ENCODE results near the gene SPRYD3. TPM values are rescaled to one million over a fixed set of nuclear protein-coding genes. Genes with fewer than 3 reads are reported as not detected.

The SPRYD3 gene
- polyA plus RNA-seq, 3 donors, result 17.8 to 26.9 (median 21.8) TPM

DNA sequence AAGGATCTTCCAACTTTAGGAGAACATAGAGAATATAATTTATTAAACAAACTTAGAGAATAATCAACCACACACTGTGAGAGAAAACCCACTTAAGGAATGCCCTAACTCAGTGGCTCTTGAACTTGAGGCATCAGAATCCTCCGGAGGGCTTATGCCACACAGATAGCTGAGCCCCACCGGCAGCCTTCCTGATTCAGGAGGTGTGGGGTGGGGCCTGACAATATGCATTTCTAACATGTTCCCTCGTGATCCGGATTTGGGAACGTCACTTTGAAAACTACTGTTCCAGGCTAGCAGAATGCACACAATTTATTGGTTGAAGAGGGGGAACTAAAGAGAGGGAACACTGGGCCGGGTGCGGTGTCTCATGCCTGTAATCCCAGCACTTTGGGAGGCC lies 22.1 kb upstream of the SPRYD3 start:
- Histone ChIP-seq H3K36me3 (replicated peaks in 1 of 2; ENCODE audit: control insufficient read depth in 1 of 2, insufficient read depth in 2 of 2, low read length in 2 of 2) (no peaks in the 10 kb centered on the region), H3K9ac (ENCODE audit: insufficient read depth, low read length, poor library complexity, severe bottlenecking) (no peak overlapping the region), H3K27ac (ENCODE audit: low read depth in 1 of 2, low read length in 2 of 2) (no peak overlapping the region), H3K4me2 (replicated peaks; ENCODE audit: extremely low read depth, low read length, poor library complexity, severe bottlenecking) (no peak overlapping the region), H3K27me3 (ENCODE audit: control insufficient read depth in 2 of 2, insufficient read depth in 2 of 2, low read length in 2 of 2) (peaks cover 15 to 24% of the 10 kb centered on the region in 2 donors), H3K4me1 (ENCODE audit: control insufficient read depth in 1 of 2, insufficient read depth in 2 of 2, low read length in 2 of 2) (peaks cover 56 to 57% of the 10 kb centered on the region in 2 donors), H3K9me3 (replicated peaks in 1 of 2; ENCODE audit: control insufficient read depth in 1 of 2, insufficient read depth in 1 of 2, low read length in 2 of 2) (no peaks in the 10 kb centered on the region), H2AFZ (ENCODE audit: insufficient read depth, low read depth, low read length, poor library complexity, severe bottlenecking) (no peak overlapping the region), H3K79me2 (ENCODE audit: insufficient read depth, low read length) (no peaks in the 10 kb centered on the region), H4K20me1 (ENCODE audit: insufficient read depth, low read length) (no peaks in the 10 kb centered on the region), H3K4me3 (replicated peaks in 1 of 3; ENCODE audit: low read depth in 2 of 3, low read length in 3 of 3) (no peak overlapping the region)
- Mint-ChIP-seq H3K27ac (no peak overlapping the region), H3K27me3 (ENCODE audit: low read depth in 3 of 3) (peaks cover 24 to 34% (median 31%) of the 10 kb centered on the region in 3 donors), H3K4me3 (no peak overlapping the region), H3K36me3 (peaks cover 0 to 13% of the 10 kb centered on the region in 2 donors), H3K4me1 (peaks cover 52% of the 10 kb centered on the region), H3K9me3 (peaks cover 0 to 2% (median 0%) of the 10 kb centered on the region in 7 donors)
- 91% methylated on average over 7 of the region's 7 CpGs for WGBS (ENCODE audit: insufficient coverage)
- TF ChIP-seq, protein P1, sequence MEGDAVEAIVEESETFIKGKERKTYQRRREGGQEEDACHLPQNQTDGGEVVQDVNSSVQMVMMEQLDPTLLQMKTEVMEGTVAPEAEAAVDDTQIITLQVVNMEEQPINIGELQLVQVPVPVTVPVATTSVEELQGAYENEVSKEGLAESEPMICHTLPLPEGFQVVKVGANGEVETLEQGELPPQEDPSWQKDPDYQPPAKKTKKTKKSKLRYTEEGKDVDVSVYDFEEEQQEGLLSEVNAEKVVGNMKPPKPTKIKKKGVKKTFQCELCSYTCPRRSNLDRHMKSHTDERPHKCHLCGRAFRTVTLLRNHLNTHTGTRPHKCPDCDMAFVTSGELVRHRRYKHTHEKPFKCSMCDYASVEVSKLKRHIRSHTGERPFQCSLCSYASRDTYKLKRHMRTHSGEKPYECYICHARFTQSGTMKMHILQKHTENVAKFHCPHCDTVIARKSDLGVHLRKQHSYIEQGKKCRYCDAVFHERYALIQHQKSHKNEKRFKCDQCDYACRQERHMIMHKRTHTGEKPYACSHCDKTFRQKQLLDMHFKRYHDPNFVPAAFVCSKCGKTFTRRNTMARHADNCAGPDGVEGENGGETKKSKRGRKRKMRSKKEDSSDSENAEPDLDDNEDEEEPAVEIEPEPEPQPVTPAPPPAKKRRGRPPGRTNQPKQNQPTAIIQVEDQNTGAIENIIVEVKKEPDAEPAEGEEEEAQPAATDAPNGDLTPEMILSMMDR (IDR thresholded peaks at IDR 0.05), result no peak
- DNase-seq, result no peak
- intact Hi-C loops (cut with micrococcal nuclease), result loop anchor here in 1 of 2 donors (5.0 kb wide), 1 partner anchor 34 kb away; no protein-coding TSS in a partner anchor

DNA sequence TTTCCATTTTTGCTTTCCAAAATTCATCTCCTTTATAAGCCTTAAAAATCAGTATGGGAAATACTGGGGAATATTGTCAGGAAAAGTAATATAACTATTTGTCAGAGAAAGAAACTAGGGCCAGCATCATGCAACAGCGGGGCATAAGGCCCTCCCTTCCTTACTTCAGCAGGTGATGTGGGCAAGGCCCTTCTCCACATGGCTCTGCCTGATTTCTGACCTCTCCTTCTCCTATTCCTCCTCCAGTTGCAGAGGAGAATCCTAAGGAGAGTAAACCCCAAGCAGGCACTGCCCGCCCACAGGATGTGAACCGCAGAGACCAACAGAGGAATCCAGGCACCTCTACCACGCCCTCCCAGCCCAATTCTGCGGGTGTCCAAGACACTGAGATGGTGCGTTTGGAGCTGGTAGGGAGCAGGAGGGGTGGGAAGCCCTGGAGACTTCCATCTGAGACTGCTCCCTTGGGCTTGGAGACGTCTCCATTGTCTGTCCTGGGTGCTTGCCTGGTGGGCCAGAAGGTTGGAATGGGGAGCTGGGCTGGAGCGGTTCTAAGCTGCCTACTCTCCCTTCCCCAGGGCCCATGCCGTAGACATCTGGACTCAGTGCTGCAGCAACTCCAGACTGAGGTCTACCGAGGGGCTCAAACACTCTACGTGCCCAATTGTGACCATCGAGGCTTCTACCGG lies 21.4 kb upstream of the SPRYD3 start:
- Histone ChIP-seq H3K4me2 (replicated peaks; ENCODE audit: extremely low read depth, low read length, poor library complexity, severe bottlenecking) (no peak overlapping the region), H3K27me3 (ENCODE audit: control insufficient read depth in 2 of 2, insufficient read depth in 2 of 2, low read length in 2 of 2) (peaks cover 15 to 24% of the 10 kb centered on the region in 2 donors), H4K20me1 (ENCODE audit: insufficient read depth, low read length) (no peaks in the 10 kb centered on the region), H3K27ac (ENCODE audit: low read depth in 1 of 2, low read length in 2 of 2) (no peak overlapping the region), H3K79me2 (ENCODE audit: insufficient read depth, low read length) (no peaks in the 10 kb centered on the region), H3K4me1 (ENCODE audit: control insufficient read depth in 1 of 2, insufficient read depth in 2 of 2, low read length in 2 of 2) (peaks cover 61 to 63% of the 10 kb centered on the region in 2 donors), H3K9me3 (replicated peaks in 1 of 2; ENCODE audit: control insufficient read depth in 1 of 2, insufficient read depth in 1 of 2, low read length in 2 of 2) (no peaks in the 10 kb centered on the region), H2AFZ (ENCODE audit: insufficient read depth, low read depth, low read length, poor library complexity, severe bottlenecking) (no peak overlapping the region), H3K36me3 (replicated peaks in 1 of 2; ENCODE audit: control insufficient read depth in 1 of 2, insufficient read depth in 2 of 2, low read length in 2 of 2) (no peaks in the 10 kb centered on the region), H3K9ac (ENCODE audit: insufficient read depth, low read length, poor library complexity, severe bottlenecking) (no peak overlapping the region), H3K4me3 (replicated peaks in 1 of 3; ENCODE audit: low read depth in 2 of 3, low read length in 3 of 3) (no peak overlapping the region)
- Mint-ChIP-seq H3K9me3 (peaks cover 0 to 4% (median 0%) of the 10 kb centered on the region in 7 donors), H3K4me3 (no peak overlapping the region), H3K27me3 (ENCODE audit: low read depth in 3 of 3) (peaks cover 26 to 35% (median 34%) of the 10 kb centered on the region in 3 donors), H3K27ac (no peak overlapping the region), H3K4me1 (peaks cover 56% of the 10 kb centered on the region), H3K36me3 (peaks cover 0 to 13% of the 10 kb centered on the region in 2 donors)
- intact Hi-C loops (cut with micrococcal nuclease), result loop anchor here in 1 of 2 donors (5.0 kb wide), 1 partner anchor 33 kb away; no protein-coding TSS in a partner anchor
- DNase-seq, result no peak
- 100% methylated on average over 9 of the region's 13 CpGs for WGBS (ENCODE audit: insufficient coverage)
- TF ChIP-seq, protein P1 (IDR thresholded peaks at IDR 0.05), result no peak
